Activated CD4-positive, alpha-beta T cell treated with anti-CD3 and anti-CD28 coated beads, Interleukin-2, amount 50 U/mL, for 16 hours (primary cell): ENCODE measurements around the gene FZD2.
"Not testable (repeated sequence)": the region's sequence is repeated elsewhere in the genome, so short reads cannot be mapped to it uniquely, and the experiment has no call there.

Experiments
- DNase-seq: peaks from one replicate; pipeline ENCODE4 v3.0.0-alpha.2; 2020

Gene FZD2

GRCh38 chr17:44585315-44585714, 28.0 kb downstream of the FZD2 start:
- no peak for DNase-seq

DNA sequence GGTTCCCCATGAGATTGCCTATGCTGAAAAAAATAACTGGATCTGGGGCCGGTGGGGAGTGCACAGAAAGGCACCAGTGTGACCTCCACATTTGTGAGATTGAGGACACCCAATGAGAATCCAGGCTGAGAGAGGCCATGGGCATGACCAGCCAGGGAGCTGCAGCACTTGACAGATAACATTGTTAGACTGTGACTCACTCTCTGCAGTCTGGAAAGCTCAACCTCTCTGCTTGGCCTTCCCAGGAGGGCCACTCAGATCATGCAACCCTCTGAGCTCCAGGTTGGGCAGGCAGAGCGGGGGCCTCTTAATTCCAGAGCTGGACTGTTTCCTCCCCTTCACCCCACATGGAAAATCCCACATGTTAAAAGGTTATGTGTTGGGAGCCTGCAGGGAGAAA, 30.1 kb downstream of the FZD2 start:
- DNase-seq = no peak

- DNase-seq = no peak
These were observed 32.2 kb downstream of the FZD2 start for GRCh38 chr17:44589316-44590071.

DNA sequence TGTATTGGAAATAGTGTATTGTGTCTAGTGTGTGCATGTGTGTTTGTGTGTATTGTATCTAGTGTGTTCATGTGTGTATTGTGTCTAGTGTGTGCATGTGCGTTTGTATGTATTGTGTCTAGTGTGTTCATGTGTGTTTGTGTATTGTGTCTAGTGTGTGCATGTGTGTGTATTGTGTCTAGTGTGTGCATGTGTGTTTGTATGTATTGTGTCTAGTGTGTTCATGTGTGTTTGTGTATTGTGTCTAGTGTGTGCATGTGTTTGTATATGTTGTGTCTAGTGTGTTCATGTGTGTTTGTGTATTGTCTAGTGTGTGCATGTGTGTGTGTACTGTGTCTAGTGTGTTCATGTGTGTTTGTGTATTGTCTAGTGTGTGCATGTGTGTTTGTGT, 32.8 kb downstream of the FZD2 start:
- DNase-seq = not testable (repeated sequence)

DNA sequence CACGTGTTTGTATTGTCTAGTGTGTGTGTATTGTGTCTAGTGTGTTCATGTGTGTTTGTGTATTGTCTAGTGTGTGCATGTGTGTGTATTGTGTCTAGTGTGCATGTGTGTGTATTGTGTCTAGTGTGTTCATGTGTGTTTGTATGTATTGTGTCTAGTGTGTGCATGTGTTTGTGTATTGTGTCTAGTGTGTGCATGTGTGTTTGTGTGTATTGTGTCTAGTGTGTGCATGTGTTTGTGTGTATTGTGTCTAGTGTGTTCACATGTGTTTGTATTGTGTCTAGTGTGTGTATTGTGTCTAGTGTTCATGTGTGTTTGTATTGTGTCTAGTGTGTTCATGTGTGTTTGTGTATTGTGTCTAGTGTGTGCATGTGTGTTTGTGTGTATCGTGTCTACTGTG, 33.5 kb downstream of the FZD2 start:
- not testable (repeated sequence) for DNase-seq

DNA sequence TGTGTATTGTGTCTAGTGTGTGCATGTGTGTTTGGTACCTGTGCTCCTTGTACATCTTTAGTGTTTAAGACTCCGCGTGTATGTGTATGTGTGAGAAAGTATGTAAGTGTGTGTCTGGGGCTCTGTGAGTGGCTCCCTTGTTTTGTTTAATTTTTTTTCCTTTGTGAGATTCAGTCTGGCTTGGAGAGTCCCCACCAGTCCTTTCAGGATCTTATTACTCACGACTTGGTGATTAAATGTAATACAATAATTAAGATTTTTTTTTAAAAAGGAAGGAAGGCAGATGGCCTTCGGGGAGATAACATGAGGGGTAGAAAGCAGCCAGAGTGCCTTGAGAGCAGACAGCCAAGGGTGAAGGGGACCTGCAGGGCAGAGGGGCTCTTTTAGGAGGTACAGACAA, 33.9 kb downstream of the FZD2 start:
- DNase-seq = no peak

DNA sequence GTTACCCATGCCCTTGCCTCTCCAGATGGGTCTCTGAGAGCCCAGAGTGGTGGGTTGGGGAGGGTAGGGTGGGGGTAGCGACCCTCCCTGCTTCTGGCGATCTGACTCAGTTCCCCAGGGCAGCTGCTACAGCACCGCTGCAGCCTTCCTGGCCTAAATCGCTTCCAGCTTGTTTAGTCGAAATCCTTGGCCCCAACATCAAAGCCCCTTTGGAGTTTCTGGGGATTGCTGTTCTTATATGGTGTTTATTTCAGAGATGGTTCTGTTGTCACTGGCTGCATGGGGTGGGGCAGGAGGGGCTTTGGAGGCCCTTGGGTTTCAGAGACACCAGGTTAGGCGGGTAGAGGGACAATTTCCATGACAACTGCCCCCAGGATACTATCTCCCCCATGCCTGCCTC, 35.9 kb downstream of the FZD2 start:
- no peak for DNase-seq

DNA sequence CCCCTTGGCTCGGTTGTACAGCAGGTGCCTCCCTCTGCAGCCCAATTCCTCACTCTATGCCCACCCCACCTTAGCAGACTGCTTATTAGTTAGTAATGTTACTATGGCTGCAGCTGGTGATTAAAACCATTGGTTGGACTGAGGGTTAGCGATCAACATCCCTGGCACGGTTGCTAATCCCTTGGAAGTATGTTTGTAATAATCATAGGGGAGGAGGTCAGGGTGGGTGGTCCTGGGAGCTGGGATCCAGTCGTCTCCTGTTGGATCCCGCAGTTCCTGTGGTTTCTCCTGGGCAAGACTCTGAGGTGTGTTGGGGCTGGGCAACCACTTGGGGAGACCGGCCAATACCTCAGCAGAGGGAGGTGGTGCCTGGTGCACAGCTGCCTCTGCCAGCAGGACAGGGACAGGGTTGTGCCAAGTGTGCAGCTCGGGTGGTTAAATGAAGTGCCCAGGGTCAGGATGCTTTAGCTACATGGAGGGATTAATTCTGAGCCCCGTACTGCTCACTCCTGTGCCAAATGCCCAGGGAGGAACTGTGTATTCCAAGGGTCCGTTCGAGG, 38.0 kb downstream of the FZD2 start:
- DNase-seq = no peak

DNA sequence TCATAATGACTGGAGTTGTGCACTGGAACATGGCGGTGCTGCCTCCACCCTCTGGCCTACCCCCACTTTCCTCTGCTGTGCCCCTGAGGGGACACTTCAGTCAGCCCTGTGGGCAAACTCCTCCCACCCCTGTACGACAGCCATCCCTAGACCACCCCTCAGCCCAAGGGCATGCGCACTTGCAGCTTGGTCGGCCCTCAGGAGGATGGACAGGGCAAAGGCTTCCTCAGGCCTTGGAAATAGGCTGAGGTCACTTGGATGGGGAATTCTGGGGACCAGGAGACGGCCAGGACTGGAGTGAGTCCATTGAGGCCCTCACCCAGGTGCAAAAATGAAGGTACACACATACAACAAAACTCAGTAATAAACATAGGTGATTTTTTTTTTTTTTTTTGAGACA, 41.0 kb downstream of the FZD2 start:
- no peak for DNase-seq

- DNase-seq = no peak
These were observed 41.6 kb downstream of the FZD2 start for GRCh38 chr17:44598932-44599297.

GRCh38 chr17:44599298-44600175, 42.3 kb downstream of the FZD2 start:
- no peak for DNase-seq

DNA sequence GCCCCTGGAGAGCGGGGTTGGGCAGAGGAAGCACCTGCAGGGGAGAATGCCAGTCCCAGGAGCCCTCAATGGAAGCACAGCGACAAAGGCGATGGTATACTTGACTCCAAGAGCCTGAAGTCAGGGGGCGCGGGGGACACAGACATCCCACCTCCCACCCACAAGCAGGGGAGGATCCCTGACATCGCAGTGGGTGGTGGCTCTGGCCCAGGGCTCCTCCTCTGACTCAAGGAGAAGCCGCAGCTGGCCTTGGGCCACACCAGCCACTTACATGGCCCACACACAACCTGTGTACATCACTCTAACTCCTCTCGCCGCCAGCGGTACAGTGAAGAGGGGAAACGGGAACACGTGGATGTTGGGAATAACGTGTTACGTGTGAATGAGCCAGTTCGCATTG, 44.3 kb downstream of the FZD2 start:
- no peak for DNase-seq

GRCh38 chr17:44601973-44602372, 44.7 kb downstream of the FZD2 start:
- DNase-seq = no peak

DNA sequence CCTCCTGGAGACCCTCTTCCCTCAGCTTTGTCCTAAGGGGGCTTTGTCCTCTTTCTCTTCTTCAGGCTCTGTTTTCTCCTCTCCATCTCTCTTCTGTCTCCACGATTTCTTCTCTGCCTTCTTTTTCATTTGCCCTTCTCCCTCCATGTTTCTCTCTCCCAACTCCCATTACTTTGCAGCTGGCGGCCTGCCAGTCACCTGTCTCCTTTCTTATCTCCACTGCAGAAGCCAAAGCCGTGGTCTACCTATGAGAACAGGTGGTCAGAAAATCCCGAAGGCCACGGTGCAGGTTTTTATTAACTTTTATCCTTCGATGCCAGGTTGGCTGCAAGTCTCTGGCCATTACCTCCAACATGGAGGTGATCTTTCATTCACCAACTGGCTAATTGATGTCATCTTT, 45.1 kb downstream of the FZD2 start:
- DNase-seq = no peak

DNA sequence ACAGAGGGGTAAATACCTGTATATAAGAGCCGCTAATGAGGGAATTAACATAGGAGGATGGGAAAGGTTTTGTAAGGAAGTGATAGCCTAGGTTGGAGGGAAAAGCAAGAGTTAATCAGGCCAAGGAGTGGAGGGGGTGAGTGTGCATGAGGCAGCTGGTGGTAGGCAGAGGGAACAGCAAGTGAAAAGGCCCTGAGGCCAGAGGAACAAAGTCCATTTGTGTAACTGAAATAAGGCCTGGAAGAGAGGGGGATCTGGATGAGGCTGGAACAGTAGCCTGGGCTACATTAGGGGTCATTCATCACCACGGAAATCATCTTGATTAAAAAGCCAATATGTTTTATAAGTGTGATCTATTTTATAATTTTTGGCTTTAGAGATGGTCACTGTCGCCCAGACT, 45.7 kb downstream of the FZD2 start:
- DNase-seq = no peak

GRCh38 chr17:44604116-44604761, 47.0 kb downstream of the FZD2 start:
- no peak for DNase-seq

DNA sequence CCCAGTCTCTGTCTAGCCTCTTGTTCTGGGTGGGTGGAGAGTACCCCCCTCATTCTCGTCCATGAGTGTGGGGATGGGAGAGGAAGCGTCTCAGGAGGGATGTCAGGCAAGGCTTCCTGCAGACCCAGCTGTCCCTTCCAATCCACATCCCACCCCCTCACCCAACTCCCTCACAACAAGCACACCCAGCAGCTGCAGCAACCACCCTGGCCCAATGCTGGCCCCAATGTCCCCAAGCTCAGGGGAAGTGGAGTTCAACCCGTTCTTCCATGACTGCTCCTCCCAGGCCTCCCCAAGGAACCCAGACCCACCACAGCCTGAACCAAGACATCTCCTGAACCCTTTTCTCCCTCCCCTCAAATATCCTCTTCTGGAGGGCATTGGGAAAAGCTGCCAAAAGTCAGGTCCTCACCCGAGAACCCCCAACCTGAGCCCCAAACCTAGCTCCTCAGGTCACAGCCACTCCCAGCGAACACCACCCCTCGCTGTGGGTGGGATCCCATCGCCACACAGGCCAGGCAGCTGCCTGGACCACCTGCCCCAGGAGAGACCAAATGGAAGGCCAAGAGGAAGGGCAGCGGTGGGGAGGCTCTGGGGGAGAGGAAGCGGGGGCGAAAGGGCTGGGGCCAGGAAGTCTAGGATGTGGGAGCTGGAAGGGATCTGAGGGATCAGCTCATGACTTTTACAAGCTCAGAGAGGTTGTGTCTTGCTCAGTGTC, 47.6 kb downstream of the FZD2 start:
- DNase-seq = no peak

DNA sequence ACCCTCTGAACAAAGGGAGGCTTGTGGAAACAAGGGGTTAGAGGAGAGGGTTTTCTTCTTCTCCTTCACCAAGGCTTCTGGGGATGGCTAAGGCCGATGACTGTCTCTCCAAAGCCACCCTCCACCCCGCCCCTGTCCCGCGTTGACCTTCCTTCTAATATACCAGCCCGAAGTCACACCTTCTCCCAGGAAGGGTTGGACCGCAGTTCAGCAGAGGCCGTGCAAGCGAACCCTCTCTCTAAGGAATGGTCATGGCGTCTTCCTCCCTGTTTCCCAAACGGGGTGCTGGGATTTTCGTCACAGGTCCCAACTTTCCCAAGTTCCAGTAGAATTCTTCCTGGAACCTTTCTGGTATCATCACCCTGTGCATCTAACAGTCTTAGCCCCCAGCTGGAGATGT, 49.4 kb downstream of the FZD2 start:
- DNase-seq = no peak

GRCh38 chr17:44607836-44608690, 50.8 kb downstream of the FZD2 start:
- no peak for DNase-seq

DNA sequence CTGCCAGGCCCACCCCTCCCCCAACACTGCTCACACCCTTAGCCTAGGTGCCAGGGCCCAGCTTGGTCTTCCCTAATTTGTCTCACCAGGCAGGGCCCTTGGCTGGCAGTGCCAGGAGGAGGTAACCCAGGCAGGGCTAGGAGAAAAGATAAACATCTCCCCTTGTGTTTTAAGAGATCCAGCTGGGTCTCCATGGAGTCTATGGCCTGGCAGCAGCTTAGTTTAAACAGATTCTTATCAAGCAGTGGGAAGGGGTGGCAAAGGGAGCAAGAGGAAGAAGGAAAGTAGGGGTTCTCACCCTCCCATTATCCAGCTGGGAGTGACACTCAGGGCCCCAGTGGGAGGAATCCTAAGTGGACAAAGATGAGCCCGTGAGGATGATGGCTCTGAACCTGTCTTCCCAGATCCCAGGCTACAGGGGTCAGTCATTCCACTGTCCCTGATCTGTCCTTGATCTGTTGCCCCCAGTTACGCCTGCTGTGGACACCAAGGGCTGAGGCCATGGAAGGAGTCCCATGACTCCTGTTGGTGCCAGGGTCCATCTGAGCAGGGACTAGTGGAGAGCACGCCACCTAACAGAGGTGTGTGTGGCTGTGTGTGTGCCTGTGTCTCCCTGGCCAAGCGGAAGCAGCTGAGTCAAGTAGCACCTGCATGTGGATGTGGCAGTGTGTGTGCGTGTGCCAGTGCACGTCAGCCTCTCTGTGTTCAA, 51.6 kb downstream of the FZD2 start:
- no peak for DNase-seq

GRCh38 chr17:44610331-44610730, 53.0 kb downstream of the FZD2 start:
- DNase-seq = no peak
